SK-N-SH treated with all-trans-retinoic acid at 6 μM for 48 hours (cell line): ENCODE data around the gene DPF3.

Experiments
- ATAC-seq: fragments of 200-7000 bp; cut with Tn5 transposase; 3 replicates; pipeline ENCODE4 v1.9.1; 2020; ENCODE audit warnings: mild to moderate bottlenecking, moderate library complexity
- ARNTL ChIP-seq: fragments of 450-650 bp; formaldehyde crosslinking; IDR thresholded peaks from 2 replicates; pipeline ENCODE4 v1.5.0; 2020; ENCODE audit warnings: low read depth, mild to moderate bottlenecking, moderate library complexity, borderline replicate concordance
- BACH2 ChIP-seq: fragments of 250-450 bp; sonication (Bioruptor Pico); IDR thresholded peaks from 2 replicates; pipeline ENCODE4 v1.9.0; 2021; ENCODE audit warnings: mild to moderate bottlenecking, borderline replicate concordance
- CREB5 ChIP-seq: fragments of 250-450 bp; sonication (Bioruptor Pico); IDR thresholded peaks from 2 replicates; pipeline ENCODE4 v1.5.1; 2020; ENCODE audit warnings: low read depth, mild to moderate bottlenecking, moderate library complexity
- CSDC2 ChIP-seq: fragments of 250-450 bp; sonication (Bioruptor Pico); IDR thresholded peaks from 2 replicates; pipeline ENCODE4 v1.5.0; 2020; ENCODE audit warnings: mild to moderate bottlenecking, moderate library complexity
- CSRNP3 ChIP-seq: fragments of 250-450 bp; sonication (Bioruptor Pico); IDR thresholded peaks from 2 replicates; pipeline ENCODE4 v1.5.1; 2021; ENCODE audit warnings: mild to moderate bottlenecking, moderate library complexity
- ESRRG ChIP-seq: fragments of 250-450 bp; sonication (Bioruptor Pico); IDR thresholded peaks from 2 replicates; pipeline ENCODE4 v1.6.1; 2021; ENCODE audit warnings: mild to moderate bottlenecking
- GLIS3 ChIP-seq: fragments of 250-450 bp; sonication (Bioruptor Pico); IDR thresholded peaks from 2 replicates; pipeline ENCODE4 v1.5.0; 2020; ENCODE audit warnings: mild to moderate bottlenecking, moderate library complexity
- ISL1 ChIP-seq: fragments of 250-450 bp; sonication (Bioruptor Pico); IDR thresholded peaks from 2 replicates; pipeline ENCODE4 v2.1.2; 2022; ENCODE audit warnings: mild to moderate bottlenecking, moderate library complexity
- OSR1 ChIP-seq: fragments of 250-450 bp; sonication (Bioruptor Pico); IDR thresholded peaks from 2 replicates; pipeline ENCODE4 v1.8.0; 2022; ENCODE audit warnings: moderate library complexity, mild to moderate bottlenecking, inconsistent platforms
- PATZ1 ChIP-seq: fragments of 250-450 bp; sonication (Bioruptor Pico); IDR thresholded peaks from 2 replicates; pipeline ENCODE4 v1.8.0; 2020; ENCODE audit warnings: mild to moderate bottlenecking, moderate library complexity, borderline replicate concordance
- POU6F1 ChIP-seq: fragments of 250-450 bp; sonication (Bioruptor Pico); IDR thresholded peaks from 2 replicates; pipeline ENCODE4 v1.8.0; 2021; ENCODE audit warnings: low read depth, mild to moderate bottlenecking, moderate library complexity, borderline replicate concordance
- PPARA ChIP-seq: fragments of 250-450 bp; sonication (Bioruptor Pico); IDR thresholded peaks from 2 replicates; pipeline ENCODE4 v1.5.0; 2020; ENCODE audit warnings: mild to moderate bottlenecking, borderline replicate concordance
- RARB ChIP-seq: fragments of 250-450 bp; sonication (Bioruptor Pico); IDR thresholded peaks from 2 replicates; pipeline ENCODE4 v1.8.0; 2021; ENCODE audit warnings: mild to moderate bottlenecking, moderate library complexity
- SNAI2 ChIP-seq: fragments of 250-450 bp; sonication (Bioruptor Pico); IDR thresholded peaks from 2 replicates; pipeline ENCODE4 v1.5.0; 2020; ENCODE audit warnings: mild to moderate bottlenecking, moderate library complexity
- TOX ChIP-seq: fragments of 250-450 bp; sonication (Bioruptor Pico); IDR thresholded peaks from 2 replicates; pipeline ENCODE4 v1.8.0; 2021; ENCODE audit warnings: mild to moderate bottlenecking, moderate library complexity, borderline replicate concordance
- TSHZ2 ChIP-seq: fragments of 250-450 bp; sonication (Bioruptor Pico); IDR thresholded peaks from 2 replicates; pipeline ENCODE4 v1.5.0; 2020; ENCODE audit warnings: mild to moderate bottlenecking, moderate library complexity
- ZC3H10 ChIP-seq: fragments of 250-450 bp; sonication (Bioruptor Pico); IDR thresholded peaks from 2 replicates; pipeline ENCODE4 v1.5.1; 2021; ENCODE audit warnings: mild to moderate bottlenecking, moderate library complexity
- ZFP3 ChIP-seq: fragments of 250-450 bp; sonication (Bioruptor Pico); IDR thresholded peaks from 2 replicates; pipeline ENCODE4 v1.5.0; 2020; ENCODE audit warnings: mild to moderate bottlenecking, moderate library complexity
- ZFP30 ChIP-seq: fragments of 450-650 bp; formaldehyde crosslinking; IDR thresholded peaks from 2 replicates; pipeline ENCODE4 v1.5.0; 2022; ENCODE audit warnings: mild to moderate bottlenecking, moderate library complexity
- ZNF565 ChIP-seq: fragments of 450-650 bp; formaldehyde crosslinking; conservative IDR thresholded peaks from 2 replicates; pipeline ENCODE4 v1.5.0; 2020; ENCODE audit warnings: low read depth, mild to moderate bottlenecking, moderate library complexity
- ZNF70 ChIP-seq: fragments of 450-650 bp; formaldehyde crosslinking; IDR thresholded peaks from 2 replicates; pipeline ENCODE4 v1.5.0; 2020; ENCODE audit warnings: mild to moderate bottlenecking, moderate library complexity
- ZNF8 ChIP-seq: fragments of 450-650 bp; formaldehyde crosslinking; IDR thresholded peaks from 2 replicates; pipeline ENCODE4 v1.5.0; 2020; ENCODE audit warnings: mild to moderate bottlenecking, moderate library complexity

DPF3 gene

GRCh38 chr14:72939630-72940029 is 45.7 kb upstream of the DPF3 start:
- ATAC-seq: no peak
- TF ChIP-seq ZNF565: no peak
- TF ChIP-seq ZFP3 (CRISPR knock-in tag): no peak
- no peak for TF ChIP-seq PPARA (CRISPR knock-in tag)
- no peak for TF ChIP-seq ESRRG (CRISPR knock-in tag)
- TF ChIP-seq OSR1 (CRISPR knock-in tag): no peak
- no peak for TF ChIP-seq BACH2 (CRISPR knock-in tag)
- TF ChIP-seq POU6F1 (CRISPR knock-in tag): no peak
- TF ChIP-seq CSDC2 (CRISPR knock-in tag): no peak
- TF ChIP-seq ARNTL (CRISPR knock-in tag): no peak
- no peak for TF ChIP-seq CREB5 (CRISPR knock-in tag)
- no peak for TF ChIP-seq ISL1 (CRISPR knock-in tag)
- no peak for TF ChIP-seq TOX (CRISPR knock-in tag)
- TF ChIP-seq TSHZ2 (CRISPR knock-in tag): no peak
- no peak for TF ChIP-seq GLIS3 (CRISPR knock-in tag)
- no peak for TF ChIP-seq ZNF8 (CRISPR knock-in tag)
- TF ChIP-seq CSRNP3 (CRISPR knock-in tag): no peak
- no peak for TF ChIP-seq ZNF70 (CRISPR knock-in tag)
- no peak for TF ChIP-seq ZFP30 (CRISPR knock-in tag)
- TF ChIP-seq RARB (CRISPR knock-in tag): no peak
- no peak for TF ChIP-seq ZC3H10

- ATAC-seq: no peak
- TF ChIP-seq TOX (CRISPR knock-in tag) (no peak), PATZ1 (CRISPR knock-in tag) (no peak), ZNF70 (CRISPR knock-in tag) (no peak), POU6F1 (CRISPR knock-in tag) (no peak), RARB (CRISPR knock-in tag) (no peak), ESRRG (CRISPR knock-in tag) (no peak), ZFP30 (CRISPR knock-in tag) (no peak), CREB5 (CRISPR knock-in tag) (no peak), SNAI2 (no peak), BACH2 (CRISPR knock-in tag) (no peak), CSDC2 (CRISPR knock-in tag) (no peak), PPARA (CRISPR knock-in tag) (no peak), CSRNP3 (CRISPR knock-in tag) (no peak), ZNF565 (no peak), OSR1 (CRISPR knock-in tag) (no peak)
Observed at GRCh38 chr14:72932893-72933292, 39.0 kb upstream of the DPF3 start.
